ENCODE data around the gene AGPAT1.
A peak's percentile ranks its signal among the peaks of the same experiment; 100 is the strongest.
"Not testable (repeated sequence)": the region's sequence is repeated elsewhere in the genome, so short reads cannot be mapped to it uniquely, and the experiment has no call there.

Gene AGPAT1

GRCh38 chr6:32146687-32147086 is 29.2 kb downstream of the AGPAT1 start:
- no peak for DNase-seq

DNA sequence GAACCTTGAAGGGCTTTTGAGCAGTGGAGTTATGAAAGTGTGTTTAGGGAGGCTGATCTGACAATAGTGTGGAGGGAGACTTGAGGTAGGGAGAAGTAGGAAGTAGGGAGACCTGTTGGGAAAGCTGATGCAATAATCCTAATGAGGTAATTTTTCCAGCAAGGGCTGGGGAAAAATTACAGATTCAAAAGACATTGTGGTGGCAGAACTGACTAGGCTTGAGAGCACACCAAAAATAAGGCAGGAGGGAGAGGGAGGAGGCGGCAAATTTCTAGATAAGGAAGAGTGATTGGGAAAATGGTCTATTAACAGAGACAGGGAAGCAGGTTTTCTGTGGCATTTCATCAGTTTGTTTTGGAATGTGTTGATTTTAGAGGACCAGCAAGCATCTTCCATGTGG is 29.6 kb downstream of the AGPAT1 start:
- DNase-seq, result no peak

DNA sequence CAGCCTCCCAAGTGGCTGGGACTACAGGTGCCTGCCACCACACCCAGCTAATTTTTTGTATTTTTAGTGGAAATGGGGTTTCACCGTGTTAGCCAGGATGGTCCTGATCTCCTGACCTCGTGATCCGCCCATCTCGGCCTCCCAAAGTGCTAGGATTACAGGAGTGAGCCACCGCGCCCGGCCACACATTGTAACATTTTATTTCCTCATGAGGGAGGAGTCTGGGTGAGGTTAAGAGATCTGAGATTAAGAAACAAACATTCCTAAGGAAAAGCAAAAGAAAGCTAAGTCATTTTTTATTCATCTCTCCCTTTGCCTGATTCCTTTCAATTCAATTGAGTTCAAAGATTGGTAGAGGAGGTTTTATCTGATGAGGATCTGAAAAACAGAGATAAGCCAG is 31.6 kb downstream of the AGPAT1 start:
- DNase-seq, result not testable (repeated sequence)

GRCh38 chr6:32140420-32141046 is 35.4 kb downstream of the AGPAT1 start:
- DNase-seq, result no peak

GRCh38 chr6:32139590-32139989 is 36.3 kb downstream of the AGPAT1 start:
- DNase-seq, result no peak

DNA sequence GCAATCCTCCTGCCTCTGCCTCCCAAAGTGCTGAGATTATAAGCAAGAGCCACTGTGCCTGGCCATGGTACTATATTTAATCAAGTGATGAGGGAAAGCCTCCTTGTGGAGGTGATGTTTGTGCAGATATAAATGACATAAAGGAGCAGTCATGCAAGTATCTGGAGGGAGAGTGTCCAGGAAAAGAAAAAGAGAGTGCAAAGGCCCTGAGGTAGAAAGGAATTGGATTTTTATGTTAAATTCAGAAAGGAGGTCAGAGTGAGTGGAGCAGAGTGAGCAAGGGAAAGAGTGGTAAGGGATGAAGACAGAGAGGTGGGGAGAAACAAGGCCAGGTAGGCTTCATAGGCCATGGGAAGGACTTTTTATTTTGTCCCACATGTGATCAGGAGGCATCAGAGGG is 38.4 kb downstream of the AGPAT1 start:
- DNase-seq, result no peak

DNA sequence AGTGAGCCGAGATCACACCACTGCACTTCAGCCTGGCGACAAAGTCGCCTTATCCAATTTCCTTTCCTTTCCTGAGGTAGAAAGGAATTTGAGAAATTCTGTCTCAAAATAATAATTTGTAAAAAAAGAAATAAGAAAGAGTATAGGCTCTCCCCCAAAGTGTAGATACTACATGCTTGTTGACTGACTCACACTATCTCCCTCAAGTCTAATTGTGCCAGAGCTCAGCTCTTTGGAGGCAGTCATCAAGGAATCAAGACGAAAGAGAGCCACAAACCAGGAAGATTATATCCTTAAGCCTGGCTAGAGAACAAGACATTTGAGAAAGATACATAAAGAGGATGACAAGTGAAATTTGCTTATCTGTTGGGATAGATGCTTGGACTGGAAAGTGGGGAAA is 42.1 kb downstream of the AGPAT1 start:
- DNase-seq, result no peak

GRCh38 chr6:32132110-32132509 is 43.8 kb downstream of the AGPAT1 start:
- DNase-seq, result no peak

- no peak for DNase-seq
Observed at GRCh38 chr6:32131439-32131948, 44.4 kb downstream of the AGPAT1 start.

DNA sequence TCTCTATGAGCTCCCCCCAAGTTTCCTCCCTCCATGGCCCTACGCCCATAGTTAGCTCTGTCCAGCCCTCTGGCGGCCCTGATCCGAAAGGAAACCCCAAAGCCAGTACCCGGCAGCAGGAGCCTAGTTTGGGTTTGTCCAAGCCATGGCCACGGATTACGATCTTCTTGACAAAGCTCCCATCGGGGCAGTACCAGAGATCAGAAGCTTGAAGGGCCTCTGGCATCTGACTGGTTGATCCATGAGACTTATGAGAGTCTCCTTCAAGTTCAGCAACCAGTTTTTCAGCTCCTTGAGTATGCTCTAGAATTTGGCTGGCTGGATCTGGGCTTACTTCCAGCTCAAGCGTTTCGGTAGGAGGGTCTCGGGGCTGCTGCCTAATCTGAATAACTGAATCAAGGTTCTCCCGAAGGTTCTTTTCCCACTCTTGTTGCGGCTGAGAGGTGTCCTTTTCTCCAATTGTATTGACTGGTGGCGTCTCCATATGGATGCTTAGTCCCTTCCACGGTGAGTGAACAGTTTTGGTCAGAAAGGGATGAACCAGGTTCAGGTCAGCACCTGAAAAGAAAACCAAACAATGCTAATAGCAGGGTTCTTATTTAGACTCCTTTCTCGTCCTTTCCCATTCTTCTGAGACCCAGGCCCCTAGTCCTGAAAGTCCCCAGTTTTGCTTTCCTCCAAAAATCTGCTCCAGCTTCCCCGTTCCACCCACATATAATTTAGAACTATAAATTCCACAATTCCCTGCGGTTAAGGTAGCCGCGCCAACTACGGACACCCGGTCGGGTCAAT is 46.4 kb downstream of the AGPAT1 start:
- no peak for DNase-seq

DNA sequence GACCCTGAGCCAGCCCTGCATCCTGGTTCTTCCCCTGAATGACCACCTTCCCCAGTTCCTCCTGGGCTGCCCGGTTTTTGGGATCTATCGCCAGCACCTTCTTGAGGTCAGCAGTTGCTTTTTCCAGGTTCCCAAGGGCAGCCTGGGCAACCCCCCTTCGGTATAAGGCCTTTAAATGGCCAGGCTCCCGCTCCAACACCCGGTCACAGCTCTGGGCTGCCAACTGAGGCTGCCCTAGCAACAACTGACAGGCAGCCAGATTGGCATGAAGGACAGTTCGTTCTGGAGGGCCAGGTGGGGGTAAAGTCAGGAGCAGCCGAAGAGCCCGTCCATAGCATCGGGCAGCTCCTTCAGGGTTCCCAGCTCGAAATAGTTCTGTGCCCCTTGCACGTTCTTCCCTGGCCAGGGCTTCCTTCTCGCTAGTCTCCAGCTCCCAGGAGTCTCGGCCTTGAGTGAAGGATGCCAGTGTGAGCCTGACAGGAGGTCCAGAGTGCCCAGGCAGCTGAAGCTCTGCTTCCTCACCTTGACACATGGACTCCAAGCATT is 47.1 kb downstream of the AGPAT1 start:
- no peak for DNase-seq

- peak; percentile 99 for DNase-seq
Observed at GRCh38 chr6:32127717-32128592, 47.9 kb downstream of the AGPAT1 start, which contains the start of gene ATF6B. Gene ATF6B, minus strand, starts transcription at chr6:32128246. Its CDS starts 39 bp downstream, at chr6:32128207.

- no peak for DNase-seq
Observed at GRCh38 chr6:32127409-32127716, 48.5 kb downstream of the AGPAT1 start.

DNA sequence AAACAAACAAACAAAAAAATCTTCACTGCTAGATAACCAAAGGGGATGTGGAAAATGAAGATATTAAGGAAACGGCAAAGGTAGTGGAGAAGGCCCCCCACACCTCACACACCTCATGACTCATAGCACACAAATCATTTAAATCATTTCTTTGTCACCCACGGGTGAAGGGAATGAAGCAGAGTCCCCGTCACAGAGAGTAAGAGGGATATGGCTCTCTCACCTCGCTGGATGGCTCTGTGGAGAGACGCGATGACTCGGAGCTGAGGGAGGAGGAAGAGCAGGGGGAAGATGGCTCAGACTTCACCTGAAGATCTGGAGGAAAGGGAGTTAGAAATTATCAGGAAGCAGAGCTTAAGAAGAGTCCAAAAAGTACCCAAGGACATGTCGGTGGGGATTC is 49.0 kb downstream of the AGPAT1 start:
- DNase-seq, result no peak

DNA sequence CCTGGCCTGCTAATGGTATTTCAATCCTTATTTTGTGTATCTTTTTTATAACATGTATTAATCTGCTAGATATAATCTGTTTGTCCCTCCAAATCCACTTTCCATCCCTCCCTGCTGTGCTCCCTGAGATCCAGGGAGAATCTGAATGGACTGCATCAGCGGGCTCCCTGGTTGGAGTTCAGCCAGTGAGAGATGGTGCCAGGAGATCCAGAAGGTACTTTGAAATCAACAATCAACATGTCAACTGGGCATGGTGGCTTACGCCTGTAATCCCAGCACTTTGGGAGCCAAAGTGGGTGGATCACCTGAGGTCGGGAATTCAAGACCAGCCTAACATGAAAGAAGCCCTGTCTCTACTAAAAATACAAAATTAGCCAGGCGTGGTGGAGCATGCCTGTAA is 52.2 kb downstream of the AGPAT1 start:
- DNase-seq, result no peak

- DNase-seq, result no peak
Observed at GRCh38 chr6:32120573-32121059, 55.3 kb downstream of the AGPAT1 start.

GRCh38 chr6:32118782-32119628 is 56.9 kb downstream of the AGPAT1 start:
- DNase-seq, result peak; percentile 71
